ENCODE measurements around the gene FAM174B. TPM values are rescaled to one million over a fixed set of nuclear protein-coding genes. Genes with fewer than 3 reads are reported as not detected.

FAM174B gene
- total and polyA plus RNA-seq, 11 donors, result 6.8 to 22.2 (median 12.1) TPM

- no peaks in the 10 kb centered on the region for H3K9me3 ChIP-seq
- 35 to 63% (median 54%) methylated on average over 13 of the region's 13 CpGs for WGBS, 4 donors
- H3K4me3 ChIP-seq, result peak overlapping the region in 1 of 12 donors; percentile 23
- H3K27me3 ChIP-seq, result no peaks in the 10 kb centered on the region
- ATAC-seq, result peak; percentile 5 to 23 (median 12)
- DNase-seq, result no peak
- intact Hi-C loops (cut with DNase I), result loop anchor here in 6 of 10 donors (2.0 to 10.0 kb wide), 4 partner anchors 45 to 141 kb away; no protein-coding TSS in a partner anchor
- peak overlapping the region in 8 of 12 donors; percentile 13 to 79 (median 44) for H3K27ac ChIP-seq
- TF ChIP-seq POLR2A (IDR thresholded peaks at IDR 0.05), result no peak
- no peak for TF ChIP-seq CTCF (IDR thresholded peaks at IDR 0.05)
- no peaks in the 10 kb centered on the region for H3K36me3 ChIP-seq
- peaks cover 10 to 46% (median 32%) of the 10 kb centered on the region in 12 donors for H3K4me1 ChIP-seq
These were observed 11.8 kb upstream of the FAM174B start for GRCh38 chr15:92667287-92667904.

- Histone ChIP-seq H3K36me3 (no peaks in the 10 kb centered on the region), H3K27ac (peak overlapping the region in 8 of 12 donors; percentile 13 to 79 (median 44)), H3K4me1 (peaks cover 10 to 46% (median 32%) of the 10 kb centered on the region in 12 donors), H3K27me3 (no peaks in the 10 kb centered on the region), H3K4me3 (no peak overlapping the region), H3K9me3 (no peaks in the 10 kb centered on the region)
- ATAC-seq, result peak; percentile 70 to 89 (median 85)
- no peak for TF ChIP-seq POLR2A (IDR thresholded peaks at IDR 0.05)
- TF ChIP-seq CTCF (IDR thresholded peaks at IDR 0.05), result no peak
- intact Hi-C loops (cut with DNase I), result loop anchor here in 6 of 10 donors (2.0 to 10.0 kb wide), 4 partner anchors 44 to 140 kb away; no protein-coding TSS in a partner anchor
- peak; percentile 57 to 82 (median 65) for DNase-seq
- 32 to 54% (median 41%) methylated on average over 10 of the region's 10 CpGs for WGBS, 4 donors
These were observed 11.2 kb upstream of the FAM174B start for GRCh38 chr15:92666780-92667179.

- Histone ChIP-seq H3K4me1 (peaks cover 10 to 46% (median 32%) of the 10 kb centered on the region in 12 donors), H3K4me3 (peak overlapping the region in 6 of 12 donors; percentile 4 to 38 (median 21)), H3K36me3 (no peaks in the 10 kb centered on the region), H3K27ac (peak overlapping the region in 10 of 12 donors; percentile 21 to 79 (median 36)), H3K27me3 (no peaks in the 10 kb centered on the region), H3K9me3 (no peaks in the 10 kb centered on the region)
- 7 to 10% (median 9%) methylated on average over 10 of the region's 10 CpGs for WGBS, 4 donors
- ATAC-seq (peak; percentile 56 to 71 (median 62)), DNase-seq (peak in 1 of 5 donors; percentile 49)
- intact Hi-C loops (cut with DNase I), result loop anchor here in 5 of 10 donors (5.0 to 10.0 kb wide), 3 partner anchors 43 to 50 kb away; no protein-coding TSS in a partner anchor
- no peak for TF ChIP-seq CTCF (IDR thresholded peaks at IDR 0.05)
- no peak for TF ChIP-seq POLR2A (IDR thresholded peaks at IDR 0.05)
These were observed 9.6 kb upstream of the FAM174B start for GRCh38 chr15:92665100-92665555.

- TF ChIP-seq POLR2A (IDR thresholded peaks at IDR 0.05), result no peak
- no peak for TF ChIP-seq CTCF (IDR thresholded peaks at IDR 0.05)
- ATAC-seq, result no peak
- Histone ChIP-seq H3K4me3 (no peak overlapping the region), H3K27ac (peak overlapping the region in 8 of 12 donors; percentile 25 to 79 (median 36)), H3K4me1 (peaks cover 10 to 46% (median 32%) of the 10 kb centered on the region in 12 donors), H3K9me3 (no peaks in the 10 kb centered on the region), H3K27me3 (no peaks in the 10 kb centered on the region), H3K36me3 (no peaks in the 10 kb centered on the region)
- intact Hi-C loops (cut with DNase I), result loop anchor here in 1 of 10 donors (10.0 kb wide), 1 partner anchor 50 kb away; no protein-coding TSS in a partner anchor
- DNase-seq, result no peak
- 81 to 88% (median 86%) methylated on average over 12 of the region's 12 CpGs for WGBS, 4 donors
These were observed 8.8 kb upstream of the FAM174B start for GRCh38 chr15:92664178-92664900.

Data from heart left ventricle (tissue), 16 donors.